ENCODE results near the gene INTS1. TPM values are rescaled to one million over a fixed set of nuclear protein-coding genes. Genes with fewer than 3 reads are reported as not detected.

The INTS1 gene
- total RNA-seq, 4 donors from 2014 or later = 44.3 to 108 (median 78.8) TPM

- DNase-seq = peak in 1 of 2 donors; percentile 21
- no peak for ATAC-seq
- in situ Hi-C loops (cut with MboI; ENCODE audit: low sequenced_read_pairs in 4 of 4) (no loop called here), intact Hi-C loops (cut with DNase I; ENCODE audit: low total_unique reads) (loop anchor here (10.0 kb wide), 1 partner anchor 490 kb away; the partner anchor contains the start of gene GPR146)
- TF ChIP-seq CTCF (IDR thresholded peaks at IDR 0.05 in 4 of 5, conservative IDR thresholded peaks at IDR 0.05 in 1 of 5) = no peak
- no peak for TF ChIP-seq POLR2A (IDR thresholded peaks at IDR 0.05)
- peak overlapping the region; percentile 98 to 100 (median 99) for H3K27ac ChIP-seq
- no peaks in the 10 kb centered on the region for H3K9me3 ChIP-seq
- no peaks in the 10 kb centered on the region for H3K27me3 ChIP-seq
- peaks cover 63 to 68% of the 10 kb centered on the region in 2 donors for H3K4me1 ChIP-seq
- H3K4me3 ChIP-seq = no peak overlapping the region
- H3K36me3 ChIP-seq = peaks cover 0 to 12% of the 10 kb centered on the region in 2 donors
Measured at GRCh38 chr7:1535100-1535458, 30.9 kb upstream of the INTS1 start.

GRCh38 chr7:1534330-1535099, 30.3 kb upstream of the INTS1 start:
- H3K27ac ChIP-seq = peak overlapping the region; percentile 98 to 100 (median 99)
- TF ChIP-seq POLR2A (IDR thresholded peaks at IDR 0.05) = no peak
- TF ChIP-seq CTCF (IDR thresholded peaks at IDR 0.05 in 4 of 5, conservative IDR thresholded peaks at IDR 0.05 in 1 of 5) = no peak
- peak in 1 of 2 donors; percentile 32 for DNase-seq
- H3K36me3 ChIP-seq = peaks cover 0 to 7% of the 10 kb centered on the region in 2 donors
- H3K27me3 ChIP-seq = no peaks in the 10 kb centered on the region
- in situ Hi-C loops (cut with MboI; ENCODE audit: low sequenced_read_pairs in 4 of 4) (no loop called here), intact Hi-C loops (cut with DNase I; ENCODE audit: low total_unique reads) (loop anchor here (10.0 kb wide), 1 partner anchor 490 kb away; the partner anchor contains the start of gene GPR146)
- H3K4me1 ChIP-seq = peaks cover 63 to 68% of the 10 kb centered on the region in 2 donors
- peak overlapping the region in 3 of 4 donors; percentile 65 to 73 (median 68) for H3K4me3 ChIP-seq
- H3K9me3 ChIP-seq = no peaks in the 10 kb centered on the region
- no peak for ATAC-seq

DNA sequence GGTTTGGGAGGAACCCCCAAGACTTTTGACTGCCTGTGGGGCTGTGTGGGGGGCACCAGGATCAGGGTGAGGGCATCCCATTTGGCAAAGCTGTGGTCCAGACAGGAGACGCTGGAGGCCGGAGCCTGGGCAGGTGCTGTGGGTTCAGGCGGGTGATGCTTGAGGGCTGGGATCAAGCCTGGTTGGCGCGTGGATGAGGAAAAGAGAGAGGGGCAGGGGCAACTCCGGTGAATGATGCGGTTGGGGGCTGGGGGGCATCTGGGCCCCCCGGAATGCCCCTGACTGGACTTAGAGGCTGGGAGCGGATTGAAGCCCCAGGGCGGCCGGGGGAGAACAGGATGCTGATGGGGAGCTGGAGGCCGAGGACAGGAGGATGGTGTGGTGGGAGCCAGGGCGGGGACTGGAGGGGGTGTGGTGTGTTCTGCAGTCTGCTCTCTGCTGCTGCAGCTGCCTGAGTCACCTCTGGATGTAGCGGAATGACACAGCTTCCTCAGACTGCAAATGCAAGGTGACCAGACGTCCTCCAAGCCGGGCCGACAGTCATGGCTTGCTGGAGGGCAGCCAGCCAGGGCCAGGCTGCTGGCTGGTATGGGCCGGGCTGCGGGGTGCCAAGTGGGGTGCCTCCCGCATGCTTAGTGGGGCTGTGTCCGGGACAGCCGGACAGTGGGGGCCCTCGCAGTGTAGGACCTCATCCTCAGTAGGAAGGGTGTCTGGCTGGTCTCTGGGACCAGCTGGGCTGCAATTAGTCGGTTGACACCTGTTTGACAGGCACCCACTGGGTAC, 29.5 kb upstream of the INTS1 start:
- in situ Hi-C loops (cut with MboI; ENCODE audit: low sequenced_read_pairs in 4 of 4) = no loop called here
- H3K4me3 ChIP-seq = peak overlapping the region; percentile 65 to 78 (median 70)
- peaks cover 62 to 63% of the 10 kb centered on the region in 2 donors for H3K4me1 ChIP-seq
- H3K27me3 ChIP-seq = no peaks in the 10 kb centered on the region
- peak; percentile 25 to 37 for ATAC-seq
- DNase-seq = peak; percentile 82 to 91
- no peaks in the 10 kb centered on the region for H3K9me3 ChIP-seq
- H3K36me3 ChIP-seq = no peaks in the 10 kb centered on the region
- intact Hi-C loops (cut with DNase I; ENCODE audit: low total_unique reads) = loop anchor here (10.0 kb wide), 1 partner anchor 489 kb away; the partner anchor contains the start of gene GPR146
- peak; percentile 65 to 78 for TF ChIP-seq POLR2A (IDR thresholded peaks at IDR 0.05)
- TF ChIP-seq CTCF (IDR thresholded peaks at IDR 0.05 in 4 of 5, conservative IDR thresholded peaks at IDR 0.05 in 1 of 5) = no peak
- peak overlapping the region; percentile 98 to 100 (median 99) for H3K27ac ChIP-seq

GRCh38 chr7:1533255-1533546, 29.0 kb upstream of the INTS1 start:
- Histone ChIP-seq H3K36me3 (no peaks in the 10 kb centered on the region), H3K4me1 (peaks cover 57% of the 10 kb centered on the region in 2 donors), H3K27ac (peak overlapping the region; percentile 98 to 100 (median 99)), H3K4me3 (peak overlapping the region; percentile 65 to 78 (median 70)), H3K27me3 (no peaks in the 10 kb centered on the region), H3K9me3 (no peaks in the 10 kb centered on the region)
- ATAC-seq = no peak
- in situ Hi-C loops (cut with MboI; ENCODE audit: low sequenced_read_pairs in 4 of 4) = no loop called here
- intact Hi-C loops (cut with DNase I; ENCODE audit: low total_unique reads) = loop anchor here (10.0 kb wide), 1 partner anchor 488 kb away; the partner anchor contains the start of gene GPR146
- DNase-seq = no peak
- TF ChIP-seq POLR2A (IDR thresholded peaks at IDR 0.05) (no peak), CTCF (IDR thresholded peaks at IDR 0.05 in 4 of 5, conservative IDR thresholded peaks at IDR 0.05 in 1 of 5) (no peak)

Data from gastrocnemius medialis (tissue), 4 donors.